Upper lobe of right lung (tissue), 1 donor: ENCODE data around the gene PLIN1. TPM values are rescaled to one million over a fixed set of nuclear protein-coding genes. Genes with fewer than 3 reads are reported as not detected.
A peak's percentile ranks its signal among the peaks of the same experiment; 100 is the strongest.

Experiments used
- ATAC-seq: fragments of 200-7000 bp; cut with Tn5 transposase; one replicate; pipeline ENCODE4 v1.9.1; 2020; ENCODE audit warnings: mild to moderate bottlenecking, moderate library complexity
- DNase-seq: peaks from one replicate; pipeline ENCODE4 v3.0.0-alpha.2; 2020
- H3K27ac ChIP-seq: fragments of 200-600 bp; one replicate; pipeline ENCODE4 v1.8.0; 2022
- H3K27me3 ChIP-seq: fragments of 200-600 bp; one replicate; pipeline ENCODE4 v1.8.0; 2022; ENCODE audit warnings: mild to moderate bottlenecking
- H3K36me3 ChIP-seq: fragments of 200-600 bp; one replicate; pipeline ENCODE4 v1.8.0; 2022
- H3K4me1 ChIP-seq: fragments of 200-600 bp; one replicate; pipeline ENCODE4 v1.8.0; 2022
- H3K4me3 ChIP-seq: fragments of 200-600 bp; one replicate; pipeline ENCODE4 v1.8.0; 2022; ENCODE audit warnings: mild to moderate bottlenecking
- H3K9me3 ChIP-seq: fragments of 200-600 bp; one replicate; pipeline ENCODE4 v1.8.0; 2022
- intact Hi-C: fragments of 100-400 bp; cut with DNase I; formaldehyde crosslinking; loops from one replicate; pipeline ENCODE4 v1.11.0; 2022
- total RNA-seq: library from RNA; stranded (reverse); fragmentation: NEBNext Ultra II Directional; extraction: Animal tissue kit (Norgen Biotek cat#: 25700); gene quantifications from one replicate; pipeline ENCODE4 v1.2.1, GENCODE V29; 2021
- TF ChIP-seq, protein P1 (sequence below): fragments of 200-600 bp; IDR thresholded peaks from one replicate; pipeline ENCODE4 v1.8.0; 2022; ENCODE audit warnings: antibody characterized with exemption
- donor health status: DM: no; HTN: yes; CAD: no; lungs with severe emphysema.

PLIN1 gene
- total RNA-seq, 1 donor from 2014 or later: 1.1 TPM

DNA sequence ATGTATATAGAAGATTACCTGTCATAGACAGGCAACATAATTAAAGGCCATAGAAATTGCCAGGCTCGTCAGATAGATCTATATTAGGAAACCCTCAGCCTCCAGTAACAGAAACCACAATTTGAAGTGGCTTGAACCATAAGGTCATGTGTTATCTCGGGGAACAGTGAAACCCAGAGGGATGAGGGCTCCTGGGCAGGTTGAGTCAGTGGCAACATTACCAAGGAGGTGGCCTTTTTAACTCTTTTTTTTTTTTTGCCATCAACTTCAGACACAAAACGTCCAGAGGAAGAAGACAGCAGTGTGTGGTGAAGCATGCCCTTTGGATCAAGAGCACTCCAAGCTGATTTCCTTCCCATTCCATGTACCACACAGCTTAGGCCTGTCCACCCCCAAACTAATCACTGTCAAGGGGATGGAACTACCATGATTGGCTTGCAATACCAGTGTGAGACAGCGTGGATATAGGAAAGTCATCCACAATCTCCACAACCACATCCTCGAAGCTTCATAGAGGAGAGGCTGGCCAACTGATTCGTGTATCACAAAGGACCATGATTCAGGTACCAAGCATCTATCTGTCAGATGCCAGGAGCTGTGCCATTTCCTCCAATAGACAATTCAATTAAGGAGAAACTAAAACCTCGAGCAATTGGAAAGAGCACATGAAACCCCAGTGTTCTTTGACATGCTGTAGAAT, 22.9 kb downstream of the PLIN1 start:
- no peaks in the 10 kb centered on the region for H3K36me3 ChIP-seq
- no peak overlapping the region for H3K27ac ChIP-seq
- TF ChIP-seq, protein P1, sequence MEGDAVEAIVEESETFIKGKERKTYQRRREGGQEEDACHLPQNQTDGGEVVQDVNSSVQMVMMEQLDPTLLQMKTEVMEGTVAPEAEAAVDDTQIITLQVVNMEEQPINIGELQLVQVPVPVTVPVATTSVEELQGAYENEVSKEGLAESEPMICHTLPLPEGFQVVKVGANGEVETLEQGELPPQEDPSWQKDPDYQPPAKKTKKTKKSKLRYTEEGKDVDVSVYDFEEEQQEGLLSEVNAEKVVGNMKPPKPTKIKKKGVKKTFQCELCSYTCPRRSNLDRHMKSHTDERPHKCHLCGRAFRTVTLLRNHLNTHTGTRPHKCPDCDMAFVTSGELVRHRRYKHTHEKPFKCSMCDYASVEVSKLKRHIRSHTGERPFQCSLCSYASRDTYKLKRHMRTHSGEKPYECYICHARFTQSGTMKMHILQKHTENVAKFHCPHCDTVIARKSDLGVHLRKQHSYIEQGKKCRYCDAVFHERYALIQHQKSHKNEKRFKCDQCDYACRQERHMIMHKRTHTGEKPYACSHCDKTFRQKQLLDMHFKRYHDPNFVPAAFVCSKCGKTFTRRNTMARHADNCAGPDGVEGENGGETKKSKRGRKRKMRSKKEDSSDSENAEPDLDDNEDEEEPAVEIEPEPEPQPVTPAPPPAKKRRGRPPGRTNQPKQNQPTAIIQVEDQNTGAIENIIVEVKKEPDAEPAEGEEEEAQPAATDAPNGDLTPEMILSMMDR: no peak
- H3K9me3 ChIP-seq: no peaks in the 10 kb centered on the region
- no peaks in the 10 kb centered on the region for H3K4me1 ChIP-seq
- intact Hi-C loops: no loop called here
- H3K4me3 ChIP-seq: no peak overlapping the region
- DNase-seq (no peak), ATAC-seq (no peak)
- peaks cover 22% of the 10 kb centered on the region for H3K27me3 ChIP-seq

GRCh38 chr15:89654847-89655805, 24.0 kb downstream of the PLIN1 start, which contains the start of gene KIF7:
Gene KIF7, minus strand, starts transcription at chr15:89655467. Its CDS starts 2,537 bp downstream, at chr15:89652930.
- no peaks in the 10 kb centered on the region for H3K4me1 ChIP-seq
- H3K27me3 ChIP-seq: peaks cover 22% of the 10 kb centered on the region
- DNase-seq: no peak
- H3K27ac ChIP-seq: no peak within 1 kb of the TSS
- no peaks in the 10 kb centered on the region for H3K36me3 ChIP-seq
- peak; percentile 68 for ATAC-seq
- H3K4me3 ChIP-seq: peak within 1 kb of the TSS; percentile 62
- intact Hi-C loops: no loop called here
- TF ChIP-seq, protein P1: no peak
- H3K9me3 ChIP-seq: no peaks in the 10 kb centered on the region

- Histone ChIP-seq H3K27me3 (peaks cover 22% of the 10 kb centered on the region), H3K9me3 (no peaks in the 10 kb centered on the region), H3K4me3 (peak overlapping the region; percentile 62), H3K36me3 (no peaks in the 10 kb centered on the region), H3K27ac (no peak overlapping the region), H3K4me1 (no peaks in the 10 kb centered on the region)
- intact Hi-C loops: no loop called here
- no peak for ATAC-seq
- no peak for DNase-seq
- TF ChIP-seq, protein P1: no peak
Observed at GRCh38 chr15:89654301-89654761, 24.8 kb downstream of the PLIN1 start.

DNA sequence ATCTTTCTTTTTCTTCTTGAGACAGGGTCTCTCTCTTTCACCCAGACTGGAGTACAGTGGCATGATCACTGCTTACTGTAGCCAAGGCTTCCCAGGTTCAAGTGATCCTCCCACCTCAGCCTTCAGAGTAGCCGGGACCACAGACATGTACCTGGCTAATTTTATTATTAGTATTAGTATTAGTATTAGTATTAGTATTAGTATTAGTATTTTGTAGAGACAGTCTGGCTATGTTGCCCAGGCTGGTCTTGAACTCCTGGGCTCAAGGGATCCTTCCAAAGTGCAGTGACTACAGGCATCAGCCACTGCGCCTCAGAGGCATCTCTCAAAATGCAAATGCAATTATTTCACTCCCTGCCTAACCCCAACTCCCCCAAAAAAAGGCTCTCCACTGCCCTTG, 25.6 kb downstream of the PLIN1 start:
- Histone ChIP-seq H3K27me3 (peaks cover 22% of the 10 kb centered on the region), H3K36me3 (no peaks in the 10 kb centered on the region), H3K4me3 (no peak overlapping the region), H3K4me1 (no peaks in the 10 kb centered on the region), H3K9me3 (no peaks in the 10 kb centered on the region), H3K27ac (no peak overlapping the region)
- ATAC-seq (no peak), DNase-seq (no peak)
- intact Hi-C loops: no loop called here
- TF ChIP-seq, protein P1: no peak

DNA sequence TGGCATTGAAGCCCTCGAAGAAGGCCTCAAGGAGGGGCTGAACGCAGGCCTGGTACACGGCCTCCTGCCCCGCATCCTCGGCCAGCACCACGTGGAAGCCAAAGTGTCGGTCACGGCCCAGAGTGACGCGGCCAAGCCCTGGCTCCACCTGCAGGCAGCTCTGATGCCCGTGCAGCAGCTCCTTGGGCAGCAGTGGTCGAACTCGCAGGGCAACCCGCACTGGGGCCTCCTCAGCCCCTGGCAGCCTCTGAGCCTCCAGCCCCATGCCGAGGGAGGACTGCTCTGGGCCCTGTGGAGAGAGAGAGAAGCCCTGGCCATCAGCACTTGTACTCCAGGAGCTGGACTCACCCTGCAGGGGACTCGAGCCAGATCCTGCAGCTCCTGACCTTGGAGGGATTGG, 26.5 kb downstream of the PLIN1 start:
- TF ChIP-seq, protein P1: no peak
- Histone ChIP-seq H3K4me1 (no peaks in the 10 kb centered on the region), H3K27me3 (peaks cover 22% of the 10 kb centered on the region), H3K27ac (no peak overlapping the region), H3K4me3 (no peak overlapping the region), H3K36me3 (no peaks in the 10 kb centered on the region), H3K9me3 (no peaks in the 10 kb centered on the region)
- intact Hi-C loops: no loop called here
- ATAC-seq: no peak
- no peak for DNase-seq
